ENCODE measurements around the gene NAP1L1. TPM values are rescaled to one million over a fixed set of nuclear protein-coding genes. Genes with fewer than 3 reads are reported as not detected.

The NAP1L1 gene
- total RNA-seq, 1 experiment from 2014 or later = 711 TPM

- TF ChIP-seq CTCF (IDR thresholded peaks at IDR 0.05; ENCODE audit: insufficient read depth in 1 of 2, low read depth in 1 of 2, low read length in 1 of 2, severe bottlenecking in 1 of 2, unreplicated experiment in 1 of 2) = no peak
- H3K4me3 ChIP-seq (ENCODE audit: low read depth, low read length) = peak overlapping the region; percentile 78
- no peaks in the 10 kb centered on the region for H3K9me3 ChIP-seq
- H3K36me3 ChIP-seq (ENCODE audit: control insufficient read depth, insufficient read depth, low read length) = no peaks in the 10 kb centered on the region
- no TSS peak for BruUV-seq (replicated peaks)
- ChIA-PET POLR2A (interaction anchor here (0.5 kb wide), 1 partner anchor 115 kb away, joined by 3 read pairs; no protein-coding TSS in a partner anchor), CTCF (interaction anchor here (1.4 kb wide), 1 partner anchor 262 kb away, joined by 3 read pairs; no protein-coding TSS in a partner anchor)
- intact Hi-C loops (cut with micrococcal nuclease; ENCODE audit: unreplicated experiment) = loop anchor here (1.0 to 10.0 kb wide), 5 partner anchors 18 to 470 kb away; partner anchors contain the start of genes BBS10 and OSBPL8
- DNase-seq = no peak
- Mint-ChIP-seq H3K27ac (ENCODE audit: unreplicated experiment) (peak overlapping the region; percentile 99), H3K36me3 (ENCODE audit: insufficient read depth, unreplicated experiment) (peaks cover 40% of the 10 kb centered on the region), H3K27me3 (ENCODE audit: insufficient read depth, unreplicated experiment) (no peaks in the 10 kb centered on the region), H3K4me3 (ENCODE audit: unreplicated experiment) (peak overlapping the region; percentile 96), H3K9me3 (ENCODE audit: unreplicated experiment) (no peaks in the 10 kb centered on the region), H3K4me1 (ENCODE audit: low read depth, unreplicated experiment) (peaks cover 25% of the 10 kb centered on the region)
- peaks cover 15% of the 10 kb centered on the region for H3K4me1 ChIP-seq
- no peaks in the 10 kb centered on the region for H3K27me3 ChIP-seq (replicated peaks; ENCODE audit: control insufficient read depth, insufficient read depth, low read length)
These were observed 506 bp upstream of the NAP1L1 start for GRCh38 chr12:76084863-76085519.

- H3K27ac Mint-ChIP-seq (ENCODE audit: unreplicated experiment) = peak overlapping the region; percentile 99
- no peak for TF ChIP-seq CTCF (IDR thresholded peaks at IDR 0.05; ENCODE audit: insufficient read depth in 1 of 2, low read depth in 1 of 2, low read length in 1 of 2, severe bottlenecking in 1 of 2, unreplicated experiment in 1 of 2)
- peak overlapping the region; percentile 78 for H3K4me3 ChIP-seq (ENCODE audit: low read depth, low read length)
- H3K4me1 ChIP-seq = peaks cover 20% of the 10 kb centered on the region
- no peaks in the 10 kb centered on the region for H3K9me3 ChIP-seq
- peaks cover 34% of the 10 kb centered on the region for H3K4me1 Mint-ChIP-seq (ENCODE audit: low read depth, unreplicated experiment)
- H3K36me3 Mint-ChIP-seq (ENCODE audit: insufficient read depth, unreplicated experiment) = peaks cover 56% of the 10 kb centered on the region
- no peaks in the 10 kb centered on the region for H3K27me3 Mint-ChIP-seq (ENCODE audit: insufficient read depth, unreplicated experiment)
- CTCF ChIA-PET = interaction anchor here (0.6 to 0.7 kb wide), 3 partner anchors 59 to 371 kb away, joined by 3 to 6 read pairs (median 4); no protein-coding TSS in a partner anchor
- no TSS peak for BruUV-seq (replicated peaks)
- H3K9me3 Mint-ChIP-seq (ENCODE audit: unreplicated experiment) = no peaks in the 10 kb centered on the region
- POLR2A ChIA-PET = interaction anchor here (0.7 to 1.0 kb wide), 3 partner anchors 20 to 265 kb away, joined by 3 to 5 read pairs (median 3); partner anchors contain the start of gene BBS10
- no peak for DNase-seq
- no peaks in the 10 kb centered on the region; the same call in 1 of the 2 replicates for H3K36me3 ChIP-seq (ENCODE audit: control insufficient read depth, insufficient read depth, low read length)
- no peaks in the 10 kb centered on the region for H3K27me3 ChIP-seq (replicated peaks; ENCODE audit: control insufficient read depth, insufficient read depth, low read length)
- H3K4me3 Mint-ChIP-seq (ENCODE audit: unreplicated experiment) = peak overlapping the region; percentile 96
- intact Hi-C loops (cut with micrococcal nuclease; ENCODE audit: unreplicated experiment) = loop anchor here (5.0 to 10.0 kb wide), 2 partner anchors 74 to 471 kb away; partner anchors contain the start of gene OSBPL8
These were observed 1.1 kb downstream of the NAP1L1 start for GRCh38 chr12:76083246-76083903.

GRCh38 chr12:76081909-76082308 is 2.6 kb downstream of the NAP1L1 start:
- Mint-ChIP-seq H3K36me3 (ENCODE audit: insufficient read depth, unreplicated experiment) (peaks cover 60% of the 10 kb centered on the region), H3K27me3 (ENCODE audit: insufficient read depth, unreplicated experiment) (no peaks in the 10 kb centered on the region), H3K4me1 (ENCODE audit: low read depth, unreplicated experiment) (peaks cover 37% of the 10 kb centered on the region), H3K27ac (ENCODE audit: unreplicated experiment) (no peak overlapping the region), H3K9me3 (ENCODE audit: unreplicated experiment) (no peaks in the 10 kb centered on the region), H3K4me3 (ENCODE audit: unreplicated experiment) (peak overlapping the region; percentile 34)
- no peaks in the 10 kb centered on the region for H3K27me3 ChIP-seq (replicated peaks; ENCODE audit: control insufficient read depth, insufficient read depth, low read length)
- no peak for TF ChIP-seq CTCF (IDR thresholded peaks at IDR 0.05; ENCODE audit: insufficient read depth in 1 of 2, low read depth in 1 of 2, low read length in 1 of 2, severe bottlenecking in 1 of 2, unreplicated experiment in 1 of 2)
- H3K36me3 ChIP-seq (ENCODE audit: control insufficient read depth, insufficient read depth, low read length) = no peaks in the 10 kb centered on the region; the same call in 1 of the 2 replicates
- BruUV-seq (replicated peaks) = no TSS peak
- no peak for DNase-seq
- POLR2A ChIA-PET = no interaction called here
- intact Hi-C loops (cut with micrococcal nuclease; ENCODE audit: unreplicated experiment) = loop anchor here (5.0 to 10.0 kb wide), 2 partner anchors 75 to 473 kb away; partner anchors contain the start of gene OSBPL8
- no peaks in the 10 kb centered on the region for H3K9me3 ChIP-seq
- no peak overlapping the region for H3K4me3 ChIP-seq (ENCODE audit: low read depth, low read length)
- CTCF ChIA-PET = no interaction called here
- H3K4me1 ChIP-seq = peaks cover 20% of the 10 kb centered on the region

All from Caco-2 (cell line).